ENCODE data around the gene PIP5K1C. TPM values are rescaled to one million over a fixed set of nuclear protein-coding genes. Genes with fewer than 3 reads are reported as not detected.

The PIP5K1C gene, protein sequence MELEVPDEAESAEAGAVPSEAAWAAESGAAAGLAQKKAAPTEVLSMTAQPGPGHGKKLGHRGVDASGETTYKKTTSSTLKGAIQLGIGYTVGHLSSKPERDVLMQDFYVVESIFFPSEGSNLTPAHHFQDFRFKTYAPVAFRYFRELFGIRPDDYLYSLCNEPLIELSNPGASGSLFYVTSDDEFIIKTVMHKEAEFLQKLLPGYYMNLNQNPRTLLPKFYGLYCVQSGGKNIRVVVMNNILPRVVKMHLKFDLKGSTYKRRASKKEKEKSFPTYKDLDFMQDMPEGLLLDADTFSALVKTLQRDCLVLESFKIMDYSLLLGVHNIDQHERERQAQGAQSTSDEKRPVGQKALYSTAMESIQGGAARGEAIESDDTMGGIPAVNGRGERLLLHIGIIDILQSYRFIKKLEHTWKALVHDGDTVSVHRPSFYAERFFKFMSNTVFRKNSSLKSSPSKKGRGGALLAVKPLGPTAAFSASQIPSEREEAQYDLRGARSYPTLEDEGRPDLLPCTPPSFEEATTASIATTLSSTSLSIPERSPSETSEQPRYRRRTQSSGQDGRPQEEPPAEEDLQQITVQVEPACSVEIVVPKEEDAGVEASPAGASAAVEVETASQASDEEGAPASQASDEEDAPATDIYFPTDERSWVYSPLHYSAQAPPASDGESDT
- total RNA-seq = 58.1 TPM

DNA sequence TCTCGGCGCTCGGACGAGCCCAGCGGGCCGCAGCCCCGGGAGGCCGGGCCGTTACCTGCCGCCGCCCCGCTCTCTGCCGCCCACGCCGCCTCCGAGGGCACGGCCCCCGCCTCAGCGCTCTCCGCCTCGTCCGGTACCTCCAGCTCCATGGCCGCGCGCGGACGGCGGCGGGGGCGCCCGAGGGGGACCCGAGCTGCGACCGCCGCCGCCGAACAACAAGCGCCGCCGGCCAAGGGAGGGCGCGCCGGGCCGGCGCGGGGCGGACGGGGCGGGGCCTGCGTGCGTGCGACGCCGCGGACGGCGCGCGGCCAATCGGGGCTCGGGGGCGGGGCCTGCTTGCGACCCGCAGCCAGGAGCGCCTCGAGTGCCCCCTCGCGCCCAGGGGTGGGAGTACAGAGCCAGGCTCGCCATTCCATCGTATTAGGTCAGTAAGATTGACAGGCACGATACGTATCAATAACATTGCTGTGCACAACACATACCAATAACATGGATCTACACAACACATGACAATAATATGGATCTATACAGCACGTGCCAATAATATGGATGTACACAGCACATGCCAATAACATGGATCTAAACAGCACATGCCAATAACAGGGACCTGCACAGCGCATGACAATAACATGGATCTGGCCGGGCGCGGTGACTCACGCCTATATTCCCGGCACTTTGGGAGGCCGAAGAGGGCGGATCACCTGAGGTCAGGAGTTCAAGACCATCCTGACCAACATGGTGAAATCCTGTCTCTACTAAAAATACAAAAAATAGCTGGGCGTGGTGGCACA is at the start of gene PIP5K1C:
TSS of gene PIP5K1C (minus strand) at position 227 of the 791 bp plus-strand sequence. CDS start at position 149, 78 bp downstream.
- DNase-seq (ENCODE audit: low spot score) = peak; percentile 91

DNA sequence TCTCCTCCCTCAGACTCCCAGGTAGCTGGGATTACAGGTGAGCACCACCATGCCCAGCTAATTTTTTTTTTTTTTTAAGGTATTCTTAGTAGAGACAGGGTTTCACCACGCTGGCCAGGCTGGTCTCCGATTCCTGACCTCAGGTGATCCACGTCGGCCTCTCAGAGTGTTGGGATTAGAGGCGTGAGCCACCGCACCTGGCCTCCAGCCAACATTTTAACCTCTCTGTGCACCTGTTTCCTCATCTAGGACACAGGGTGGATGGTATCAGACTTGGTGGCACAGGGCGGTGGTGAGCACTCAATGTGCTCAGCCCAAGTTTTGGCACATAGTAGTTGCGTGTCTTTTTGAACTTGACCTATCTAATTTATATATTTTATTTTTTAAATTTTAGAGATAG is 48.7 kb upstream of the PIP5K1C start:
- DNase-seq (ENCODE audit: low spot score) = no peak

DNA sequence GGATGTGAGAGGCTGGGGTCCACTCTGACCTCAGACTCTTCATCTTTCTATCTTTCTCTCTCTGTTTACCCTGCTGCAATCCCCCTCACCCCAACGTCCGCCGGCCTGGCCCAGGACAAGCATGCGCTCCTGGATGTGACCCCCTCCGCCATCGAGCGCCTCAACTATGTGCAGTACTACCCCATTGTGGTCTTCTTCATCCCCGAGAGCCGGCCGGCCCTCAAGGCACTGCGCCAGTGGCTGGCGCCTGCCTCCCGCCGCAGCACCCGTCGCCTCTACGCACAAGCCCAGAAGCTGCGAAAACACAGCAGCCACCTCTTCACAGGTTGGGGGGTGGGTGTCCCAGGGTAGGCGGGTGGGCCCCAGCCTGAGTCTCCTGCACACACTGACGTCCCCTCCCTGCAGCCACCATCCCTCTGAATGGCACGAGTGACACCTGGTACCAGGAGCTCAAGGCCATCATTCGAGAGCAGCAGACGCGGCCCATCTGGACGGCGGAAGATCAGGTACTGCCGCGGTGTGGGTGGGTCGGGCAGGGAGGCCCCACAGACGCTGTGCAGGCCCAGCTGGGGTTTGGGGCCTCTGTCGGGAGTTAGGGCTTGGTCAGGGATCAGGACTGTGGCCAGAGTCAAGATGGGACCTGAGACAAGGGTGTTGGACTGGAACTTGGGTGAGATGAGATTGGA is 46.2 kb upstream of the PIP5K1C start:
- no peak for DNase-seq (ENCODE audit: low spot score)

- no peak for DNase-seq (ENCODE audit: low spot score)
These were observed 45.2 kb upstream of the PIP5K1C start for GRCh38 chr19:3745363-3746045.

- DNase-seq (ENCODE audit: low spot score) = no peak
These were observed 43.2 kb upstream of the PIP5K1C start for GRCh38 chr19:3743486-3743885.

- no peak for DNase-seq (ENCODE audit: low spot score)
These were observed 40.2 kb upstream of the PIP5K1C start for GRCh38 chr19:3740431-3740830.

DNA sequence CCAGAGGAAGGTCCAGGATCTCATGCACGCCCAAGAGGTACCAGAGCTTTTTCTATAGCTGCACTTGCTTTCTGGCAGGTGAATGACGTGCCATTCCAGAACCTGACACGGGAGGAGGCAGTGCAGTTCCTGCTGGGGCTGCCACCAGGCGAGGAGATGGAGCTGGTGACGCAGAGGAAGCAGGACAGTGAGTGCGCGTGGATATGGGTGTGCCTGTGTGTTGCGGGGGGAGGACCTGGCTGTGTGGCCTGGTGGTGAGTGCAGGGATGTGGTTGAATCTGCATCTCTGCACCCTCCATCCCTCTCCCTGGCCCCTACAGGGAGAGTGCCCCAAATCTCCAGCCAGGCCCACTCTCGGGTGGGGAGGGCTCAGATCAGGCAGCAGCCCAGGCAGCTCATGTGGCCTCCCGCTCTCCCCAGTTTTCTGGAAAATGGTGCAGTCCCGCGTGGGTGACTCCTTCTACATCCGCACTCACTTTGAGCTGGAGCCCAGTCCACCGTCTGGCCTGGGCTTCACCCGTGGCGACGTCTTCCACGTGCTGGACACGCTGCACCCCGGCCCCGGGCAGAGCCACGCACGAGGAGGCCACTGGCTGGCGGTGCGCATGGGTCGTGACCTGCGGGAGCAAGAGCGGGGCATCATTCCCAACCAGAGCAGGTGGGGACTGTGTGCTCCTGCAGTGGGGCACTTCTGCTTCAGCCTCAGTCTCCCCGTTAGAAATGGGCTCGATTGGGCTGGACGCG is 38.4 kb upstream of the PIP5K1C start:
- no peak for DNase-seq (ENCODE audit: low spot score)

GRCh38 chr19:3737487-3738205 is 37.4 kb upstream of the PIP5K1C start:
- DNase-seq (ENCODE audit: low spot score) = no peak

DNA sequence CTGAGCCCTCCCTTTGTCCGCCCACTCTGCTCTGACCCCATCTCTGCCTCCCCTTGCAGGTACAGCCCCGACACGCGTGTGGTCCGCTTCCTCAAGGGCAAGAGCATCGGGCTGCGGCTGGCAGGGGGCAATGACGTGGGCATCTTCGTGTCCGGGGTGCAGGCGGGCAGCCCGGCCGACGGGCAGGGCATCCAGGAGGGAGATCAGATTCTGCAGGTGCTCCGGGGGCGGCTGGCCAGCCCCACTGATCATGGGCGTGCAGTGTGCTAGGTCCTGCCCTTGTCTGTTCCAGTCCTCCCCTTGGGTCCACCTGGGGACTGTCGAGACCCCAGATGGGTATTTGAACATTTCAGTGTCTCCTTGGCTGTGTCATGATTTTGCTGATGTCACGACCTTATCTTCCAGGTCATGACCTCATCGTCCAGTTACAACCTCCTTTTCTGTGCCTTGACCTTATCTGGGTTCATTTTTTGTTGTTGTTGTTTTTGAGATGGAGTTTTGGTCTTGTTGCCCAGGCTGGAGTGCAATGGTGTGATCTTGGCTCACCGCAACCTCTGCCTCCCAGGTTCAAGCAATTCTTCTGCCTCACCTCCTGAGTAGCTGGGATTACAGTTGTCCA is 35.9 kb upstream of the PIP5K1C start:
- DNase-seq (ENCODE audit: low spot score) = no peak

DNA sequence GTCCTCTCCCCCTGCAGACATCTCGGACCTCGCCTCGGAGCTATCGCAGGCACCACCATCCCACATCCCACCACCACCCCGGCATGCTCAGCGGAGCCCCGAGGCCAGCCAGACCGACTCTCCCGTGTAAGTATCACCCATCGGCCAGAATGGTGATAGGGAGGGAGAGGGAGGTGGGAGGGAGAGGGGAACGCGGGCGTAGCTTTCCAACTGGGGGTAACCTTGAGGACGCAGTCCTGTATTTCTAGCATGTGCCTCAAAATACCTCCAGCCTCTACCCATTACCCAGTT is 34.0 kb upstream of the PIP5K1C start:
- no peak for DNase-seq (ENCODE audit: low spot score)

GRCh38 chr19:3733549-3734309 is 33.5 kb upstream of the PIP5K1C start:
- DNase-seq (ENCODE audit: low spot score) = no peak

DNA sequence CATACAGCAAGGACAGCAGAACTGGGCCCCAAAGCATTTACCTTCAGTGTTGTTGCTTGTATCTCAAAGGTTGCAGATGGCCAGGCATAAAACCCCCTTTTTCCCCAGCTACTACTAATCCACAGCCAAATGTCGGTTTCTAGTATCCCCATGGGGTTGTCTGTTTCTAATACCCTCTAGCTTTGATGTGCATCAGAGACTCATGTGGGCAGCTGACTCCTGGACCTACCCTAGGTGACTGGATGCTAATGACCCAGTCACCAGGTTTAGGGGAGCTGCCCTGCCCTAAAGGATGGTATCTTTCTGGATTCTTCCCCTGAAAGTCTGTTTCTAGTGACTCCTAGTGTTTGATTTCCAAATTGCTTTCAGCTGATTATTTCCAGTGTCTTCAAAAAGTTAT is 31.8 kb upstream of the PIP5K1C start:
- no peak for DNase-seq (ENCODE audit: low spot score)

DNA sequence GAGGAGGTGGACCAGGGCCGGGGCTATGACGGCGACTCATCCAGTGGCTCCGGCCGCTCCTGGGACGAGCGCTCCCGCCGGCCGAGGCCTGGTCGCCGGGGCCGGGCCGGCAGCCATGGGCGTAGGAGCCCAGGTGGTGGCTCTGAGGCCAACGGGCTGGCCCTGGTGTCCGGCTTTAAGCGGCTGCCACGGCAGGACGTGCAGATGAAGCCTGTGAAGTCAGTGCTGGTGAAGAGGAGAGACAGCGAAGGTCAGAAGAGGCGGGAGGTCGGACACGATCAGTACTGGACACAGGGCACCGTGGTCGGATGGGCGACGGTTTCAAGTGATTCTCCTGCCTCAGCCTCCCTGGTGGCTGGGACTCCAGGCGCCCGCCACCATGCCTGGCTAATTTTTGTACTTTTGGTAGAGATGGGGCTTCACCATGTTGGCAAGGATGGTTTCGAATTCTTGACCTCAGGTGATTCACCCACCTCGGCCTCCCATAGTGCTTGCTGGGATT is 30.2 kb upstream of the PIP5K1C start:
- no peak for DNase-seq (ENCODE audit: low spot score)

DNA sequence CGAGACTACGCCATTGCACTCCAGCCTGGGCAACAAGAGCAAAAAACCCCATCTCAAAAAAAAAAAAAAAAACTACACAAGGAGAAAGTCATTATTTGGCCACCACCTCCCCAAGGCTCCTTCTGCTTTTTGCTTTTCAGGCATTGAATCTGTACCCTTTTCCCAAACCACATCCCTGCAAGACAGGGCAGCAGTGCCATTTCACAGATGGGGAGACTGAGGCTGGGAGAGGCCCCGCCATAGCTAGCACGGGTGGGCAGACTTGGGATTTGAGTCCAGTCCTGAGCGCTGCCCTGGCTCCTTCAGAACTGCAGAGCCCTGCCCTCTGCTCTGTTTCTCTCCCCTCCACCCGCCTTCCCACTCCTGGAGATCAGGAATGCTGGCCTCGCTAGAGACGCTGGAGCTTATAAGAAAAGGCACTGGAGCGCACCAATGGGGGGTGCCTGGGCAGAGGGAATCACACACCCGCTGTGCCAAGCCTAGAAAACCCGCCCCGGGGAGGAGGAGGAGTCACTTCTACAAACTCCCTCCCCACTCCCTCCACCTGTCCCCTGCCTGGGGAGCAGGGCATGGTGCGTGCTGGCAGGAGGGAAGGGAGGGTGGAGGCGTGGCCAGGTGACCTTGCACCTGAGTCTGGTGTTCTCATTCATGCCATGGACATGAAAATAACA is 25.5 kb upstream of the PIP5K1C start:
- DNase-seq (ENCODE audit: low spot score) = peak; percentile 54

GRCh38 chr19:3725121-3725520 is 24.9 kb upstream of the PIP5K1C start:
- DNase-seq (ENCODE audit: low spot score) = no peak

DNA sequence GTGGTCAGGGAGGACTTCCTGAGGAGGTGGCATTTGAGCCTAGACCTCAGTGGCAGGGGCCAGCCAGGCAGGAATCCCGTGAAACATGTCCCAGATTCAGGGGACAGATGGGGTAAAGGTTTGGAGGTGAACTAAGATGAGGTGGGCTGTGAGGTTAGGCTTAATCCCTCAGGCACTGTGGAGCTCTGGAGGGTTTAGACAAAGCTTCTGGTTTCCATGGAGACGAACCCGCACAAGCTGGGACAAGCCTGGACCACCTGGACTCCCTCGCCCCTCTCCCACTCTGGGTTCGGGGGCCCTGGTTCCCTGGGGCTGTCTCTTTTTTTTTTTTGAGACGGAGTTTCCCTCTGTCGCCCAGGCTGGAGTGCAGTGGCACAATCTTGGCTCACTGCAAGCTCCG is 23.6 kb upstream of the PIP5K1C start:
- no peak for DNase-seq (ENCODE audit: low spot score)

GRCh38 chr19:3723110-3723488 is 22.8 kb upstream of the PIP5K1C start:
- no peak for DNase-seq (ENCODE audit: low spot score)

DNA sequence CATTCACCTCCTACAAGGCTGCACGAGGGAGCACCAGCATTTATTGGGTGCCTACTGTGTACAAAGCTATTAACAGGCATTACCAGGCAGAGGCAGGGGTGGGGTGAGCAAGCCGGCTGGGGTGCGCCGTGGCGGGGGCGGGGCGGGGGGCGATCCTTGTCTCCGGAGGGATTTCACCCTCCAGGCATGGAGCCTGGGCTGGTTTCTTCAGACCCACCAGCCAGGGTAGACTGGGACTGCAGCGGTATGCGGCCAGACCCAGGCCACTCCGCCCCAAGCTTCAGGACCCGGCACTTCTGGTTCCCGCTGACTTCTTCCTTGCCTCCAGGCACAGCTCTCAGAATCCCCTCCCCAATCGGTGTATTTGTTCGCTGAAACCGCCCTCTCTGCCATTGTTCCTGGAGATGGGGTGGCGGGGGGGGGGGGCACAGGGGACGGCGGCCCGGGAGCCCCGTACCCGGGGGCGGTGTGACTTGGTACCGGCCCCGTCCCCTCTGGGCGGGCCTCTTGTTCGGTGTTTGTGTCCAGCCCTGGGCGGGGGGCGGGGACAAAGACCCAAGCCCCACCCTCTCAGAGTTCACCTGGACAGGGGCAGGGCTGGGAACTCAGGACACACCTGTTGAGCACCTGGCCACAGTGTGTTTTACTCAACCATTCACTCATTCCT is 22.3 kb upstream of the PIP5K1C start:
- DNase-seq (ENCODE audit: low spot score) = no peak

All from ureter (tissue), 1 donor.